ENCODE data around the gene CDH23.

The CDH23 gene

DNA sequence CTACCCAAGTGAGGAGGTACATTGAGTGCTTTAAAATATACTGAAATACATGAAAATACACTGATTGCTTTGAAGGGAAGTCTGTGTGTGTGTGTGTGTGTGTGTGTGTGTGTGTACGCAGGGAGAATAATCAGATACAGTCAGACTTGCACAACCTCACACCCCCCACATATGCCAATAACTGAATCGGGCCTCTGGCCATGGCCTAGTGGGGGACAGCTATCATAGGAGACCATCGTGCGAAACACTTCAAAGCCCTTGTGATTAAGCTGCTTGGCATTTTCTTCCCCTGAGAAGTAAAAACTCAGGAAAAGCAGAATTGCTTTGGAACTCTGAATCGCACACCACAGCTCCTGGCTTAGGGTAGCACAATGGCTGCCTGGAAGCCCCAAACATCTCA is 187.7 kb downstream of the CDH23 start:
- no peak overlapping the region for H3K4me3 ChIP-seq (ENCODE audit: low read depth, low read length)
- TF ChIP-seq, protein P1, sequence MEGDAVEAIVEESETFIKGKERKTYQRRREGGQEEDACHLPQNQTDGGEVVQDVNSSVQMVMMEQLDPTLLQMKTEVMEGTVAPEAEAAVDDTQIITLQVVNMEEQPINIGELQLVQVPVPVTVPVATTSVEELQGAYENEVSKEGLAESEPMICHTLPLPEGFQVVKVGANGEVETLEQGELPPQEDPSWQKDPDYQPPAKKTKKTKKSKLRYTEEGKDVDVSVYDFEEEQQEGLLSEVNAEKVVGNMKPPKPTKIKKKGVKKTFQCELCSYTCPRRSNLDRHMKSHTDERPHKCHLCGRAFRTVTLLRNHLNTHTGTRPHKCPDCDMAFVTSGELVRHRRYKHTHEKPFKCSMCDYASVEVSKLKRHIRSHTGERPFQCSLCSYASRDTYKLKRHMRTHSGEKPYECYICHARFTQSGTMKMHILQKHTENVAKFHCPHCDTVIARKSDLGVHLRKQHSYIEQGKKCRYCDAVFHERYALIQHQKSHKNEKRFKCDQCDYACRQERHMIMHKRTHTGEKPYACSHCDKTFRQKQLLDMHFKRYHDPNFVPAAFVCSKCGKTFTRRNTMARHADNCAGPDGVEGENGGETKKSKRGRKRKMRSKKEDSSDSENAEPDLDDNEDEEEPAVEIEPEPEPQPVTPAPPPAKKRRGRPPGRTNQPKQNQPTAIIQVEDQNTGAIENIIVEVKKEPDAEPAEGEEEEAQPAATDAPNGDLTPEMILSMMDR (IDR thresholded peaks at IDR 0.05; ENCODE audit: borderline replicate concordance, insufficient read depth, low read depth, low read length) = no peak

DNA sequence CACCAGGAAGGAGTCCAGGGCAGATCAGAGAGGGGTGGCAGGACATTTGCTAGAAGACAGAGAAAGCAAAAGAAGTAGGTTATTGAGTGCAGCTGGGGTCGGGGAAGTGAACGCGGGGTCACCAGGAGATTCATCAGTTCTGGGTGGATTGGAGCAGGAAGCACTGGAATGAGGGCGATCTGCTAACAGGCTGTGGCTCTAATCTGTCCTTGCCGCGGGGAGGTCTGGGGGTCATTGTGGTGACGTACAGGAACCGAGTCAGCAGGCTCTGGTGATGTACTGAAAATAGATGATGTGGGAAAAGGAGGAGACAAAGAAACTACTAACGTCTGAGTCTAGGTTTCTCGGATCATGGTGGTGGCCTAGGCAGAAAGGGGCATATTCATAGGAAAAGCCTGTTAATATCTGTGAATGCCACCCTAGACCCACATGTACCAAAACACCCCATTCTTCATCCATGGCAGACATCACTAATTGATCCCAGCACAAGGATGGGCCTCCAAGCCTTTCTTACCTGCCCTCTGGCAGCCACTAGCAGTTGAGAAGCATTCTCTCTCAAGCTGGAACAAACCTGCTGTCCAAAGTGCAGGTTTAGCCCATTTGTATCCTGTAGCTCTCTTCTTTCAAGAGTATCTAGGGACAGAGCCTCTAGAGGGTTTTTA is 188.3 kb downstream of the CDH23 start:
- H3K4me3 ChIP-seq (ENCODE audit: low read depth, low read length) = no peak overlapping the region
- TF ChIP-seq, protein P1 (IDR thresholded peaks at IDR 0.05; ENCODE audit: borderline replicate concordance, insufficient read depth, low read depth, low read length) = no peak

DNA sequence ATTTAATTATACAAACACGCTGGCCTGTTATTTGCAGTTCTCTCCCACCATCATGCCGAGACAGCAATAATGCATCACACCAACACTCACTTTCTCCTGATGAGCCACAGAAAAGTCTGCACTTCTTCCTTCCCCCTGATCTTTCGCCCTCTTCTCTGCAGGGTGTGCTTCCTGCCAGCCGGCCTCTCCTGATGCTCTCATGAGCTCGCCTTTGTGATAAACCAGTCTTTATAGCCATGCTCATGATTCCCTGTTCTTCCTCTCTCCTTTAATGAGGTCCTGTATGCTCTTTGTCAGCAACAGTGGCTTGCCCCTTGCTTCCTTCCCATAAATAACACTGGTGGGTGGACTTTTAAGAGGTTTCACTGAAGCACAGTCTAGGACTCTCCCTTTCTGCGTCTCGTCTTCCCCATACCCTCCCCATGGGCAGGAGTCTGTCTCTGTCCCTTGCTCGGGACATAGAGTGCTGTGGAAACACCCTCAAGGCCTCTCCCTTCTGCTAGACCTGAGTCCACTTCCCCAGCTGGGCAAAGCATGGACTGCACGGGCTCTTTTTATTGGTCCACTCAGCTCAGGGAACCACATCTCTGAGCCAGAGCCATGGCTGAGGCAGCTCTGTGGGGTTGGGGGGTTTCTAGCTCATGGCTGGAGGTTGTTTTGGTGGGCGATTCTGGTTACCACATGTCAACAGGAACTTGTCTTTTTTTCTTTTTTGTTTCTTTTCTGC is 189.0 kb downstream of the CDH23 start:
- H3K4me3 ChIP-seq (ENCODE audit: low read depth, low read length) = no peak overlapping the region
- TF ChIP-seq, protein P1 (IDR thresholded peaks at IDR 0.05; ENCODE audit: borderline replicate concordance, insufficient read depth, low read depth, low read length) = no peak

DNA sequence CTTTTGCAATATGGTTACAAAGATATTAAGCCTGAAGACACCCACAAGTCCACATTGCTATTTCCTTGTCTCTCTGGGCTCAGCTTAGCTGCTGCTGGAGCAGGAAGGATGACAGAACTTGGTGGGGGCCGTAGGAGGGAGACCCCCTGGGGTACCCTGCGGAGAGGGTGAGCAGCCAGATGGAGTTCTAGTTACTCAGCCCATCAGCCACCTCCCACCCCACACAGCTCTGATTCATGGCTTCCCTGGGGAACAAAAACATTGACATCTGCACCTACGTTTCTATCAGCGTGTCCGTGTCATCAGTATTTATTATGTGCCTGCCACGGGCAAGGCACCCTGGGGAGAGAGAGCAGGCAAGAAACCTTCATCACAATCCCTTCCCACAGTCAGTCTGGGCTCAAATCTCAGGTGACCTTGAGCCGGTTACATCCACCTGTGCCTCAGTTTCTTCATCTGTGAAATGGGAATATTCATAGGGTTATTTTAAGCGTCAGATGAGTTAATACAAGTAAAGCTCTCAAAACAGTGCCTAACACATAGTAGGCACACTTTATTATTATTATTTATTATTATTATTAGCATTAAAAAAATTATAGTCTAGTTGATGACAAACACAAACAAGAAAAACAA is 191.3 kb downstream of the CDH23 start:
- H3K4me3 ChIP-seq (ENCODE audit: low read depth, low read length) = no peak overlapping the region
- TF ChIP-seq, protein P1 (IDR thresholded peaks at IDR 0.05; ENCODE audit: borderline replicate concordance, insufficient read depth, low read depth, low read length) = no peak

DNA sequence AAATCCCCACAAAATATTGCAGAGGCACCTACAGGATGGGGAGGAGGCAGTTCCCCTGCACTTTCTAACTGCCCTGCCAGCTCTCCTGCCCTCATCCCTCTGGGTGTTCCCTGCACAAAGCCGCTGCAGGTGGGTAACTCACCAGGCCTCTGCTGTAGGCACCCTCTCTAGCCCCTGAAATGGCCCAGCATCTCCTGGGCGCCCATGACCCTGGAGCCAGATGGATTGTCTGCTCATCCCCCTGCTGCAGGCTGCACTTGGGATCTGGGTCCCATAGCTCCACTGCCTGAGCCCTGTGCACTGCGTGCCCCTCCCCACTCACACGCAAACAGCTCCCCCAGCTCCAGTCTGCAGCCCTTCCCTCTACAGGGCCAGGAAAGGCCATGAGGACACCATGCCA is 192.0 kb downstream of the CDH23 start:
- H3K4me3 ChIP-seq (ENCODE audit: low read depth, low read length) = no peak overlapping the region
- TF ChIP-seq, protein P1 (IDR thresholded peaks at IDR 0.05; ENCODE audit: borderline replicate concordance, insufficient read depth, low read depth, low read length) = no peak

DNA sequence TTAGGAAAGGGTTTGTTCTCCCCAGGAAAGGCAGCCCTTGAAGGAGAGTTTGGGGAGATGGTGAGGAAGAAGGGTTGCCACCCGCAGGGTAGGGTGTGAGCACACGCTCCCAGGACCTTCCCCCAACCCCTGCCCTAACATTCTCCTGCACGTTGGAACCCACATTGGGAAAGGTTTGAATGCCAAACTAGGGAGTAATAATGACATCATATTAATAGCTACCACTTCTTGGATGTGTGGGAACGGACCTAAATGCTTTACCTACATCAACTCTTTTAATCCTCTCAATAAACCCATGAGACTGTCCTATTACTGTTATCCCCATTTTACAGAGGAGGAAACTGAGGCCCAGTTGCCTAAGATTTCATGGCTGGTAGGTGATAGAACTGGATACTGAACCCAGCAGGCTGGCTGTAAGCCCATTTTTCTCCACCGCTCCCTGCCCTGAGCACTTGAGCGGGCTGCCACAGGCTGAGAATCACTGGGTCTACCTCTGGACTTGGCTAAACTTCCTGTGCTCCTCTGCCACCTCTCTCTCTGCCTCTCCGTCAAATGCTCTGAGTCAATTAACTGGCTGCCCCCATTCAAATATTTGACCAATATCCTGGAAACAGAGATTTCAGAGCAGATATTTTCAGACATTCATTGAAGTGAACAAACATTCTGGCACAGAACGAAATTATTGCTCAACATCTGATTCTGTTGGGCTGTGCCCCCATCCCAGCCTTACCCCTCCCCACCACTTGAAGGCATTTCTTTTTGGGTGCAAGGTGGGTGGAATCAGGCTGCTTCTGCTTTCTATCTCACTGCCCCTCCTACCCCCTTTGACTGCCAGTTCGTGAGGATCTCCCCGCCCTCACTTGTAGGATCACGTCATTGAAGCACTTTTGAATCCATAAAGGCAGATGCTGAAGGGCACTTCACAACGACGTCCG is 193.2 kb downstream of the CDH23 start:
- TF ChIP-seq, protein P1 (IDR thresholded peaks at IDR 0.05; ENCODE audit: borderline replicate concordance, insufficient read depth, low read depth, low read length) = no peak
- H3K4me3 ChIP-seq (ENCODE audit: low read depth, low read length) = no peak overlapping the region

Measured in GM12875 (cell line).